HCT116 (cell line): ENCODE results near the gene MYL3. TPM values are rescaled to one million over a fixed set of nuclear protein-coding genes. Genes with fewer than 3 reads are reported as not detected.

ENCODE experiments used
- ATAC-seq: fragments of 200-7000 bp; cut with Tn5 transposase; 2 replicates; pipeline ENCODE4 v1.9.1; 2020; ENCODE audit warnings: mild to moderate bottlenecking, moderate library complexity
- BruUV-seq: library from RNA; stranded (reverse); fragments of 400-500 nt; replicated peaks from 2 replicates; lab custom pipeline; 2021; lab: Mats Ljungman, UMichigan
- CTCF ChIA-PET: fragments of 300-600 bp; sonication (Branson Sonifier 250); formaldehyde crosslinking; loops from one replicate; lab custom pipeline; 2021; ENCODE audit warnings: antibody characterized with exemption; lab: Charles Lee
- POLR2A ChIA-PET: fragments of 300-600, 350-600 bp; sonication (Branson Sonifier 250); formaldehyde crosslinking; loops from one replicate; lab custom pipeline; 2021; ENCODE audit warnings: antibody characterized with exemption; lab: Charles Lee
- RAD21 ChIA-PET, 2 experiments: fragments of 300-600 bp; sonication (Branson Sonifier 250); formaldehyde crosslinking; loops; one replicate each; lab custom pipeline; 2023; ENCODE audit warnings: low total read pairs in 2 of 2; ENCODE audit not compliant: uncharacterized antibody in 2 of 2, unreplicated experiment in 2 of 2, low non-redundant PET in 1 of 2; lab: Charles Lee
- DNase-seq: peaks from one replicate; pipeline ENCODE4 v3.0.0-alpha.2; 2010; ENCODE audit warnings: low read depth, low spot score
- H2AFZ ChIP-seq: fragments of 200-600 bp; shearing (Covaris generic), sonication (generic); 2 replicates; pipeline ENCODE4 v1.6.1; 2017; ENCODE audit warnings: low read depth, mixed run types, mixed read lengths, antibody characterized with exemption, low read length; ENCODE audit not compliant: poor library complexity, severe bottlenecking
- H3K27ac ChIP-seq: 2 replicates; pipeline ENCODE4 v1.5.1; 2012; ENCODE audit warnings: low read depth, low read length
- H3K27me3 ChIP-seq: fragments of 200-600 bp; sonication (generic); 2 replicates; pipeline ENCODE4 v1.6.1; 2016; ENCODE audit warnings: mixed run types, low read length, mixed read lengths; ENCODE audit not compliant: insufficient read depth
- H3K36me3 ChIP-seq, 2 experiments: fragments of 200-500 bp in 1 of 2; fragments of 200-600 bp in 1 of 2; sonication (Bioruptor generic) in 1 of 2; sonication (generic) in 1 of 2; 2 replicates each; pipeline versions ENCODE4 v1.5.1 to v1.6.1; 2014 to 2016; ENCODE audit warnings: low read length in 2 of 2, inconsistent platforms in 1 of 2, mixed read lengths in 1 of 2, mixed run types in 1 of 2; ENCODE audit not compliant: insufficient read depth in 2 of 2, control insufficient read depth in 1 of 2
- H3K4me1 ChIP-seq, 2 experiments: fragments of 200-600 bp in 1 of 2; sonication (generic) in 1 of 2; 2 replicates each; pipeline versions ENCODE4 v1.5.1 to v1.6.1; 2012 to 2017; ENCODE audit warnings: low read length in 2 of 2, inconsistent platforms in 1 of 2, mild to moderate bottlenecking in 1 of 2, mixed read lengths in 1 of 2, mixed run types in 1 of 2, moderate library complexity in 1 of 2; ENCODE audit not compliant: insufficient read depth in 2 of 2, control insufficient read depth in 1 of 2
- H3K4me2 ChIP-seq: fragments of 200-600 bp; sonication (generic); 2 replicates; pipeline ENCODE4 v1.6.1; 2017; ENCODE audit warnings: mixed run types, low read length, mixed read lengths
- H3K4me3 ChIP-seq, 2 experiments: fragments of 200-600 bp in 1 of 2; sonication (generic) in 1 of 2; replicated peaks in 1 of 2; 2 replicates each; pipeline ENCODE4 v1.5.1; 2011 to 2016; ENCODE audit warnings: low read length in 2 of 2, control low read depth in 1 of 2, low read depth in 1 of 2, mild to moderate bottlenecking in 1 of 2, mixed read lengths in 1 of 2, mixed run types in 1 of 2
- H3K79me2 ChIP-seq: fragments of 200-600 bp; sonication (generic); 2 replicates; pipeline ENCODE4 v1.6.1; 2017; ENCODE audit warnings: mild to moderate bottlenecking, mixed run types, low read length, moderate library complexity, mixed read lengths; ENCODE audit not compliant: insufficient read depth
- H3K9ac ChIP-seq: fragments of 200-600 bp; sonication (generic); 2 replicates; pipeline ENCODE4 v1.6.1; 2016; ENCODE audit warnings: low read length, mixed read lengths
- H3K9me2 ChIP-seq: fragments of 200-600 bp; sonication (generic), shearing (Covaris generic); 2 replicates; pipeline ENCODE4 v1.6.1; 2017; ENCODE audit warnings: mixed run types, mild to moderate bottlenecking, moderate library complexity; ENCODE audit not compliant: insufficient read depth
- H3K9me3 ChIP-seq, 2 experiments: fragments of 200-500 bp in 1 of 2; fragments of 200-600 bp in 1 of 2; sonication (Bioruptor generic) in 1 of 2; sonication (generic) in 1 of 2; 2 replicates each; pipeline ENCODE4 v1.6.1; 2014 to 2017; ENCODE audit warnings: low read length in 2 of 2, mixed read lengths in 2 of 2, inconsistent platforms in 1 of 2, low read depth in 1 of 2, mild to moderate bottlenecking in 1 of 2, mixed run types in 1 of 2, moderate library complexity in 1 of 2; ENCODE audit not compliant: control insufficient read depth in 1 of 2, insufficient read depth in 1 of 2
- H4K20me1 ChIP-seq: fragments of 200-600 bp; sonication (generic), shearing (Covaris generic); 2 replicates; pipeline ENCODE4 v1.6.1; 2017; ENCODE audit warnings: mixed run types, mild to moderate bottlenecking, moderate library complexity; ENCODE audit not compliant: insufficient read depth
- CBX3 ChIP-seq: IDR thresholded peaks from 2 replicates; pipeline ENCODE4 v1.6.1; 2012; ENCODE audit warnings: low read depth
- CEBPB ChIP-seq: IDR thresholded peaks from 2 replicates; pipeline ENCODE4 v1.6.1; 2012; ENCODE audit warnings: low read depth
- EGR1 ChIP-seq: IDR thresholded peaks from 2 replicates; pipeline ENCODE4 v1.6.1; 2012; ENCODE audit warnings: low read depth
- ELF1 ChIP-seq: IDR thresholded peaks from 2 replicates; pipeline ENCODE4 v1.6.1; 2012; ENCODE audit warnings: low read depth, borderline replicate concordance
- FOSL1 ChIP-seq: IDR thresholded peaks from 2 replicates; pipeline ENCODE4 v1.6.1; 2012; ENCODE audit warnings: low read depth
- MAX ChIP-seq: IDR thresholded peaks from 2 replicates; pipeline ENCODE4 v1.6.1; 2012
- POLR2A ChIP-seq: IDR thresholded peaks from 2 replicates; pipeline ENCODE4 v1.7.0; 2011; ENCODE audit warnings: borderline replicate concordance; ENCODE audit not compliant: insufficient read depth, insufficient read length; ENCODE audit errors: extremely low read depth
- RAD21 ChIP-seq: IDR thresholded peaks from 2 replicates; pipeline ENCODE4 v1.6.1; 2012; ENCODE audit warnings: low read depth, mild to moderate bottlenecking
- SIN3A ChIP-seq: IDR thresholded peaks from 2 replicates; pipeline ENCODE4 v1.6.1; 2012; ENCODE audit warnings: low read depth
- SRF ChIP-seq: IDR thresholded peaks from 2 replicates; pipeline ENCODE4 v1.6.1; 2012; ENCODE audit warnings: low read depth
- TCF7L2 ChIP-seq: IDR thresholded peaks from 2 replicates; pipeline ENCODE4 v1.7.0; 2011; ENCODE audit warnings: borderline replicate concordance, inconsistent platforms; ENCODE audit not compliant: insufficient read depth, insufficient read length; ENCODE audit errors: extremely low read depth
- ZBTB33 ChIP-seq: IDR thresholded peaks from 2 replicates; pipeline ENCODE4 v1.6.1; 2011; ENCODE audit warnings: mild to moderate bottlenecking, low read length, moderate library complexity; ENCODE audit not compliant: insufficient replicate concordance; ENCODE audit errors: extremely low read depth
- ZFX ChIP-seq: fragments of 450-650 bp; IDR thresholded peaks from 2 replicates; pipeline ENCODE4 v1.6.1; 2017
- ZNF274 ChIP-seq: fragments of 200-500 bp; sonication (Bioruptor generic); IDR thresholded peaks from 2 replicates; pipeline ENCODE4 v1.6.1; 2014; ENCODE audit warnings: mild to moderate bottlenecking, low read depth, low read length, inconsistent platforms
- intact Hi-C: fragments of 100-400 bp; cut with micrococcal nuclease; formaldehyde crosslinking; loops from 2 replicates; pipeline ENCODE4 v1.10.0; 2022
- total RNA-seq: library from RNA; stranded (reverse); gene quantifications from one replicate; pipeline ENCODE4 v1.2.1, GENCODE V29; 2021; ENCODE audit not compliant: unreplicated experiment
- TF ChIP-seq, protein P1 (sequence below), 3 experiments: fragments of 200-600 bp in 1 of 3; sonication (generic) in 1 of 3; IDR thresholded peaks in 2 of 3; conservative IDR thresholded peaks in 1 of 3; 2 replicates each; pipeline ENCODE4 v1.5.1; 2012 to 2017; ENCODE audit warnings: low read depth in 2 of 3, low read length in 2 of 3, antibody characterized with exemption in 1 of 3, borderline replicate concordance in 1 of 3, control low read depth in 1 of 3, mild to moderate bottlenecking in 1 of 3, mixed read lengths in 1 of 3, mixed run types in 1 of 3, moderate library complexity in 1 of 3; ENCODE audit not compliant: insufficient read depth in 1 of 3
- TF ChIP-seq, protein P2 (sequence below): IDR thresholded peaks from 2 replicates; pipeline ENCODE4 v1.6.1; 2012

The MYL3 gene
- total RNA-seq, 1 experiment from 2014 or later: not detected

- no peaks in the 10 kb centered on the region for H3K9me2 ChIP-seq
- H3K4me2 ChIP-seq: no peak overlapping the region
- no peaks in the 10 kb centered on the region for H3K79me2 ChIP-seq
- RAD21 ChIA-PET: interaction anchor here (0.6 to 1.0 kb wide), 2 partner anchors 204 to 421 kb away, joined by 3 read pairs; no protein-coding TSS in a partner anchor
- H3K4me3 ChIP-seq: no peak overlapping the region
- intact Hi-C loops: no loop called here
- no peaks in the 10 kb centered on the region for H3K27me3 ChIP-seq
- no peak for ATAC-seq
- H3K9me3 ChIP-seq: no peaks in the 10 kb centered on the region
- H3K36me3 ChIP-seq: no peaks in the 10 kb centered on the region
- no peak overlapping the region for H3K27ac ChIP-seq
- H3K9ac ChIP-seq: no peak overlapping the region
- H3K4me1 ChIP-seq: peaks cover 3 to 17% of the 10 kb centered on the region in 2 experiments; a peak in 3 of 4 replicates
- no TSS peak for BruUV-seq
- H2AFZ ChIP-seq: no peak overlapping the region
- DNase-seq: no peak
- H4K20me1 ChIP-seq: no peaks in the 10 kb centered on the region
- no peak for TF ChIP-seq EGR1
- TF ChIP-seq POLR2A: no peak
- TF ChIP-seq, protein P1, sequence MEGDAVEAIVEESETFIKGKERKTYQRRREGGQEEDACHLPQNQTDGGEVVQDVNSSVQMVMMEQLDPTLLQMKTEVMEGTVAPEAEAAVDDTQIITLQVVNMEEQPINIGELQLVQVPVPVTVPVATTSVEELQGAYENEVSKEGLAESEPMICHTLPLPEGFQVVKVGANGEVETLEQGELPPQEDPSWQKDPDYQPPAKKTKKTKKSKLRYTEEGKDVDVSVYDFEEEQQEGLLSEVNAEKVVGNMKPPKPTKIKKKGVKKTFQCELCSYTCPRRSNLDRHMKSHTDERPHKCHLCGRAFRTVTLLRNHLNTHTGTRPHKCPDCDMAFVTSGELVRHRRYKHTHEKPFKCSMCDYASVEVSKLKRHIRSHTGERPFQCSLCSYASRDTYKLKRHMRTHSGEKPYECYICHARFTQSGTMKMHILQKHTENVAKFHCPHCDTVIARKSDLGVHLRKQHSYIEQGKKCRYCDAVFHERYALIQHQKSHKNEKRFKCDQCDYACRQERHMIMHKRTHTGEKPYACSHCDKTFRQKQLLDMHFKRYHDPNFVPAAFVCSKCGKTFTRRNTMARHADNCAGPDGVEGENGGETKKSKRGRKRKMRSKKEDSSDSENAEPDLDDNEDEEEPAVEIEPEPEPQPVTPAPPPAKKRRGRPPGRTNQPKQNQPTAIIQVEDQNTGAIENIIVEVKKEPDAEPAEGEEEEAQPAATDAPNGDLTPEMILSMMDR (IDR thresholded peaks at IDR 0.05 in 2 of 3, conservative IDR thresholded peaks at IDR 0.05 in 1 of 3; ENCODE audit: borderline replicate concordance in 1 of 3, insufficient read depth in 1 of 3, low read depth in 2 of 3, low read length in 2 of 3): no peak
- TF ChIP-seq FOSL1: no peak
- no peak for TF ChIP-seq TCF7L2
- no peak for TF ChIP-seq ZNF274
- no peak for TF ChIP-seq RAD21
- no peak for TF ChIP-seq CBX3
- no peak for TF ChIP-seq SIN3A
- TF ChIP-seq ZBTB33: no peak
- TF ChIP-seq ZFX: no peak
- no peak for TF ChIP-seq ELF1
- no peak for TF ChIP-seq SRF
- TF ChIP-seq, protein P2, sequence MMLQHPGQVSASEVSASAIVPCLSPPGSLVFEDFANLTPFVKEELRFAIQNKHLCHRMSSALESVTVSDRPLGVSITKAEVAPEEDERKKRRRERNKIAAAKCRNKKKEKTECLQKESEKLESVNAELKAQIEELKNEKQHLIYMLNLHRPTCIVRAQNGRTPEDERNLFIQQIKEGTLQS: no peak
- no peak for TF ChIP-seq CEBPB
- TF ChIP-seq MAX: no peak
- CTCF ChIA-PET: interaction anchor here (0.6 to 1.8 kb wide), 15 partner anchors 9 to 532 kb away, joined by 3 to 11 read pairs (median 5); no protein-coding TSS in a partner anchor
- POLR2A ChIA-PET: no interaction called here
These were observed 47.0 kb upstream of the MYL3 start for GRCh38 chr3:46910166-46910760.
